ENCODE measurements around the gene TRAP1.

TRAP1 gene

DNA sequence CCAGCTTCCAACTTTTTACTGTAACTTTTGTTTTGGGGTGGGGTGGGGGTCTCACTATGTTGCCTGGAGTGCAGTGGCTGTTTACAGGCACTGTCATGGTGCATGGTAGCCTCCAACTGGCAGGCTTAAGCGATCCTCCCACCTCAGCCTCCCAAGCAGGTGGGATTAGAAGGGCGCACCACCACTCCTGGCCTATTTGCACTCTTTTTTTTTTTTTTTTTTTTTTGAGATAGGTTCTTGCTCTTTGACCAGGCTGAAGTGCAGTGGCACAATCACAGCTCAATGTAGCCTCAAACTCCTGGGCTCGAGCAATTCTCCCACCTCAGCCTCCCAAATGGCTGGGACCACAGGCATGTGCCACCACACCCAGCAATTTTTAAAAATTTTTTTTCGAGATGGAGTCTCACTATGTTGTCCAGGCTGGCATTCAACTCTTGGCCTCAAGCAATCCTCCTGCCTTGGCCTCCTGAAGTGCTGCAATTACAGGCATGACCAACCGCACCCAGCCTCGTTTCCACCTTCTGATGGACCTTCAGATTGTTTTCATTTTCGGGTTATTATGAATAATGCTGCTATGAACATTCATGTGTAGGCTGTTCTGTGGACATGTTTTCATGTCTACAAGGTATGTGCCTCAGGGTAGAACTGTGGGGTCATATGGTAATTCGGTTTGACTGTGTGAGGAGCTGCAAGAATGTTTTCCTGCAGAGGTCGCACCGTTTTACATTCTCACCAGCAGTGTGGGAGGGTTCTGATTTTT, 10.9 kb downstream of the TRAP1 start:
- no peak for DNase-seq

DNA sequence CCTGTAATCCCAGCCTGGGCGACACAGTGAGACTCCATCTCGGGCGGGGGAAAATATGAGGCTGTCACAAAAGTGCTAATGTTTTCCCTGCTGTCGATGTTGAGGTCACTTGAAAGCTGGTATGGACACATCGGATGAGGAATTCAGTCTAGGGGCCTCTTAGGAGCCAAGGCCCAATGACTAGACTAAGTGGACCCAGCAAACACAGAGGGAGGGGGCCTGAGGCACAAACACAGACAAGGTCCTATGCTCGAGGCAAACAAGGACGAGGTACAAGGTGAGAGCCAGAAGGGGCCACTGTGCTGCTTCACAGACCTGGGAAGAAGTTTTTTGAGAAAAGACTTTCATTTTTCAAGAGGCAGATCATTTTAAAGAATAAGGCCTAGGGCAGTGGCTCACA, 15.2 kb downstream of the TRAP1 start:
- no peak for DNase-seq

DNA sequence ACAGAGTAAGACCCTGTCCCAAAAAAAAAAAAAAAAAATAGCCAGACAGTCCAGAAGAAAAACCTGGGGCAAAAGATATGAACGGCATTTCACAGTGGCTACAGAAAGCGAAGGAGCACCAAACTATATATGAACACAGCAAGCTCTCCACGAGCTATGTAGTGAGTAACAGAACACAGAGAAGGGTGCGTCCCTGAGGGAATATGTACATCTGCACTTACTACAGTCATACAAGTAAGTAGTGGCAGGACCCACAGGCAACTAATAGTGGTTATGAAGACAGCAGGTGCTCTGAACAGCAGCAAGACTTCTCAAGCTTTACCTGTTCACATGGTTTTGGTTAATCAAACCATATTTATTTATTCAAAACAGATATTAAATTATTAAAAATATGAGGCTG, 15.8 kb downstream of the TRAP1 start:
- DNase-seq, result no peak

DNA sequence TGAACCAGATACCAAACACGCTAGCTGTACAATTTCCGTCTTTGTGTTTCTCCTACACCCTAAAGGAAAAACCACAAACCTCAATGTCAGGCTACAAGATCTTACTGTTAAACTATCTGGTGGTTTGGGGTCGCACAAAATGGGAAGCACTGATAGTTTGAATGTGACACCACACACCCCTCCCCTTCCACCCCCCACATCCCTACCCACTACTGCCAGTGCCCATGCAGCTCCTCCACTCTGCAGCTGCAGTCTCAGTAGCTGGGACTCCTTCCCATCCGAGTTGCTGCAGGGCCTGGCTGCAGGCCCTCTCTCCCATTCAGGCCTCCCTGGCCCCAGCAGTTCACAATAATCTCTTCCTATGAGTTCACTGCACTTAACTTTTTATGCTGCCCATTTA, 18.4 kb downstream of the TRAP1 start:
- DNase-seq, result no peak

DNA sequence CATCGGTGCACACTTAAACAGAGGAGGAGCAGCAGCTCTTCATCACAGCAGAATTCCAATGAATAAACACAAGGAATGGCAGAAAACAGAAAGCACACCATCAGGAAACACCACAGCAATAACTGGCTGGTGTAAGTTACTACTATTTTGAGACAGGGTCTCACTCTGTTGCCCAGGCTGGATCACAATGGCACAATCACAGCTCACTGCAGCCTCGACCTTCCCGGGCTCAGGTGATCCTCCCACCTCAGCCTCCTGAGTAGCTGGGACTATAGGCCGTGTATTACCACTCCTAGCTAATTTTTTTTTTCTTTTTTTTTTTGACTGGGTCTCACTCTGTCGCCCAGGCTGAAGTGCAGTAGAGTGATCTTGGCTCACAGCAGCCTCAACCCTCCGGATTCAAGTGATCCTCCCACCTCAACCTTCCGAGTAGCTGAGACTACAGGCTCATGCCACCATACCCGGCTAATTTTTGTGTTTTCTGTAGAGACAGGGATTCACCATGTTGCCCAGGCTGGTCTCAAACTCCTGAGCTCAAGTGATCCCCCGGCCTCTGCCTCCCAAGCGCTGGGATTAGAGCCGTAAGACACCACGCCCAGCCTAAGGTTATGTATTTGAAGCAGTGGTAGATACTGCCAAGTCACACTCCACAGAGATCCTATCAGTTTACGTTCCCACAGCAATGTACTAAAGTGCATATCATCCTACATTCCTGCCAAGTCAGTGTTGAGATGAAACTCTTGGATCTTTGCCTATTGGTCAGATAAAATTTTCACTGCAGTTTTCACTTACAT, 20.7 kb downstream of the TRAP1 start:
- DNase-seq, result no peak

DNA sequence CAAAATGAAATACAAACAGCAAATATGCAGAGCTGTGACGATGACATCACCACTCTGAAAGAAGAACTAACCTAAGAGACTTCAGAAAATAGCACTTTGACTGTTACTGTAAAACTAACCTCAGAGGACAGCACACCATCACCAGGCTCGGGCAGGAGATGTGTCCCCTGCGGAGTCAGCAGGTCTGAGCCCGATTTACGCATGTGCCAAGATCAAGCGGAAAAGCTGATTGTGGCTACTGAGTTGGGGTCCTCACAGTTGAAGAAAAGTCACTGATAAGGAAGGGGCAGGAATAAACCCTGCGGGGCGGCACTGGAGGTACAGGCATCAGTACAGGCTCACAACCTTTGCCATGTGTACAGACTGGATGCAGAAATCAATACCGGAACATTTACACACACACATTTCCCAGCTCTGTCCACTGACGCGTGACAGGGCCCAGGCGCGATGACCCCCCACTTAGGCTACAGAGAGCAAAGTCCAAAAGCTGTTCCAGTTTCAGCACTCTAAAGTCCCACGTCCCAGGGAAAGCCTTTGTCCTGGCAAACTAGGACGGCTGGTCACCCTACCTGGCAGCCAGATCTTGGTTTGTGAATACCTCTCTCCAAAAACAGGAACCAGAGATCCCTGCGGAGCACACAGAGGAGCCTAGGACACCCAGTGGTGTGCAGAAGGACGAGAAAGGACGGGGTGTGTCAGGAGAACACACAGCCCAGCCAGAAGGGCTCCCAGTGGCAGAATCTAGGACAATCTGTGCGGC, 21.5 kb downstream of the TRAP1 start:
- DNase-seq, result no peak

DNA sequence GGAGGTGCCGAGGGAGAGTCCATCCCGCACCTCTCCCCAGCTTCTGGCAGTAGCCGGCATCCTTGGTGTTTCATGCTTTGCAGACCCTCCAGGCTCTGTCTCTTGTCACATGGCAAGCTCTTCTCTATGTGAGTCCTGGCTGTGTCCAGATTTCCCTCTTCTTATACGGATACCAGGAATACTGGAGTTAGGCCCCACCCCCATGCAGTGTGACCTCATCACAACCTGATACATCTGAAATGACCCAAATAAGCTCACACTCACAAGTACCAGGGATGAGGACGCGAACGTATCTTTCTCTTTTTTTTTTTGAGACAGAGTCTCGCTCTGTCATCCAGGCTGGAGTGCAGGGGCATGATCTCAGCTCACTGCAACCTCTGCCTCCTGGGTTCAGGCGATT, 23.3 kb downstream of the TRAP1 start:
- no peak for DNase-seq

DNA sequence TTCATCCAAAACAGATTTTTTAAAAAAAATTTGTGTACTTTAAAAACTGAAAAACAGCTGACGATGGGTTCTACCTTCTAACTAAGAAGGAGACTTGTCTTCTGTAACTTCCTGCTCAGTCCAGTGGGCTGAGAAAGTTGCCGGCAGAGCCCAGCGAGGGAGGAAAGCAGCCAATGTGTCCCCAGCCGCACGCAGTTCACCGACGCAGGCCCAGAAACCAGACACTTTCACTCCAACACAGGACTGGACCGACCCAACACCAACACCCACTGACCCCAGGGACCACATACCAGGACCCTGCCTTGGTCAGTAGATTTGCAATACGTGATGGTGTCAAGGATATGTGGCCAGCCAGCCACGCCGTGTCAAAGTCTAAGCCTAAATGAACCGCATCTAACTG, 25.6 kb downstream of the TRAP1 start:
- DNase-seq, result no peak

DNA sequence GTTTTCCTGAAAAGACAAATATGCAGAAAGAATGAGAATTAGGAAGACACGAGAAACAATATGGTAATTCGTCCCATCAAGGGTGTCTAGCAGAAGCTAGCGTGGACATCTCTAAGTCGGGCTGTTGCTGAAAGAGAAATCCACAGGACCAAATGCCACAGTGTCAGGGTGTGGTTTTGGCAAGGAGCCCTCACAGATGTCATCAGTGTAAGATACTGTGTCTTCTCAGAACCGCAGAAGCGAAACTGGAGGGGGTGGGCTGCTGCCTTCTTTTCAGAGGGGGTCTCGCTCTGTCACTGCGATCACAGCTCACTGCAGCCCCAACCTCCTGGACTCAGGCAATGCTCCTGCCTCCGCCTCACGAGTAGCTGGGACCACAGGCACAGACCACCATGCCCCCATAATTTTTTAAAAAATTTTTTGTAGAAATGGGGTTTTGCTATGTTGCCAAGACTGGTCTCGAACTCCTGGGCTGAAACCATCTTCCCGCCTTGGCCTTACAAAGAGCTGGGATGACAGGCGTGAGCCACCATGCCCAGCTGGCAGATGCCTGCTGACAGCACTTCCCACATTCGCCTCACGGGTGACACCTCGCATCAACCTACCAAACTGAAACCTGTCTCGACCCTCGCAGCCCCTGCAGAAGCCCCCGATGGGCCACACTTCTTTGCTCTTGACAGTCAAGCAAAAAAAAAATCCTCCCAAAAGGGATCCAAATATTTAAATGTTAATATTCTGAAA, 26.2 kb downstream of the TRAP1 start:
- peak in 1 of 2 experiments; percentile 24 for DNase-seq

DNA sequence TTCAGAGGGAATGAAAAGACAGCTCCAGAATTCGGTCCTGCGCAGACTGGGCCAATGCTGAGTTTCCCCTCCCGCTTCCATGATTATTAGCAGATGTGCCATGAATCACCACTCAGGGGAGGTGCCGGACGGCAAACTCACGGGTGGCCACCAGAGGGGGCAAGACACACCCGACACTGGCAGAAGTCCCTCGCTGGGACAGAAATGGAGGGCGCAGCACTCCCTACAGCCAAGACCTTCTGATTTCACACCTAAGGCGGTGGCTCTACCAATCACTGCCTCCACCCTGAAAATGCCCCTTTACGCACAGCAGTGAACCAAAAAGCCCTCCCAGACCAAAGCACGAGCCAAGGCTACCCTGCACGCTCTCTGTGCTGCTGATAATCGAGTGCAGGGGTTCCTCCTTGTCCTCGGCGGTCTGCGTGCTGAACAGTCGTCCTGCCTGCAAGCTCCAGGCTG, 26.8 kb downstream of the TRAP1 start:
- peak; percentile 43 to 84 for DNase-seq

DNA sequence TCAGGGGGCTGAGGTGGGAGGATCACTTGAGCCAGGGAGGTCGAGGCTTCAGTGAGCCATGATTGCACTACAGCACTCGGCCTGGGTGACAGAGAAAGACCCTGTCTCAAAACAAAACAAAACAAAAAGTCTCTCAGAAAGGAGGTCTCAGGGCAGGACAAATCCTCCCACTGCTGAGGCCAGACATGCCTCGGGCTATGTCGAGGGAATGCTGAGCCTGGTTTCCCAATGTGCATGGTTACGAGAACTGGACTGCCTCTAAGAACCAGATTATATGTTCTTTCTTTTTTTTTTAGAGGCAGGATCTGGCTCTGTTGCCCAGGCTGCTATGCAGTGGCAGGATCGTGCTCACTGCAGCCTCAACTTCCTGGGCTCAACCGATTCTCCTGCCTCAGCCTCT, 27.6 kb downstream of the TRAP1 start:
- no peak for DNase-seq

DNA sequence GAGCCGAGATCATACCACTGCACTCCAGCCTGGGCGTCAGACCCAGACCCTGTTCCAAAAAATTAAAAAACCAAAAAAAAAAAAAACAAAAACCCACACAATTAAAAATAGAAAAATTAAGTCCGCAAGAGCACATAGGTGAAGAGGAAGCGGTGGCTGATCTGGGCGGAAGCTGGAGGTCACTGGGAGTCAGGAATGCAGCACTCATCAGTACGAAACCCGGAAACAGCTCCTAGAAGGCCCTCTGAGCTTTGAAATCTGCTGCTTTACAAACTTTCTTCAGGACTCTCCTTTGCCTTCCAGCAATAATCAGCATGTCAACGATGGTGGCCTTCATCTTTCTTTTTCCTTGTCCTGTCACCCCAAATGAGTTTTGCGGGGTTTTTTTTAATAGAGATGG, 29.5 kb downstream of the TRAP1 start:
- DNase-seq, result no peak

DNA sequence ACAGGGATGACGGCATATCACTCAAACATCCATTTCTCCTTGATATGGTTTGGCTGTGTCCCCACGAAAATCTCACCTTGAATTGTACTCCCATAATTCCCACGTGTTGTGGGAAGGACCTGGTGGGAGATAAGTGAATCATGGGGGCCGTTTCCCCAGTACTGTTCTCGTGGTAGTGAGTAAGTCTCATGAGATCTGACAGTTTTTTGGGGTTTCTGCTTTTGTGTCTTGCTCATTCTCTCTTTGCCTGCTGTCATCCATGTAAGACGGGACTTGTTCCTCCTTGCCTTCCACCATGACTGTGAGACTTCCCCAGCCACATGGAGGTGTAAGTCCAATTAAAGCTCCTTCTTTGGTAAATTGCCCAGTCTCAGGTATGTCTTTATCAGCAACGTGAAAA, 30.3 kb downstream of the TRAP1 start:
- no peak for DNase-seq

DNA sequence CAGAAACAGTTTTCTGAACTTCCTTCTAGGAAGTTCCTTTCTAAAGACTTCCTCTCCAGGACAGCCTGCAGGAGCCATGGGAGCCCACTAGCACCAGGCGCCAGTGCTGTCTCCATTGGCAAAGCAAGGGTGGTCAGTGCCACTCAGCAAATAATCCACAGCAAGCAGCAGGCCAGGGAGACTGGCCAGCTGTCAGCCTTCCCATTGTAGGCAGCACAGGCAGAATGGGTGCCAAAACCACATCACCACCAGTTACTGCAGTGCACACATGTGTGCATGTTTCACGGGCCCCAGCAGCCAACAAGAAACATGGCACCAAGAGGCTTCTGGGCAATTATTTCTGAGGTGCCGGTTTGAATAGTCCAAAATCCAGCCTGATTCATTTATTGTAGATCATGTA, 36.1 kb downstream of the TRAP1 start:
- no peak for DNase-seq

DNA sequence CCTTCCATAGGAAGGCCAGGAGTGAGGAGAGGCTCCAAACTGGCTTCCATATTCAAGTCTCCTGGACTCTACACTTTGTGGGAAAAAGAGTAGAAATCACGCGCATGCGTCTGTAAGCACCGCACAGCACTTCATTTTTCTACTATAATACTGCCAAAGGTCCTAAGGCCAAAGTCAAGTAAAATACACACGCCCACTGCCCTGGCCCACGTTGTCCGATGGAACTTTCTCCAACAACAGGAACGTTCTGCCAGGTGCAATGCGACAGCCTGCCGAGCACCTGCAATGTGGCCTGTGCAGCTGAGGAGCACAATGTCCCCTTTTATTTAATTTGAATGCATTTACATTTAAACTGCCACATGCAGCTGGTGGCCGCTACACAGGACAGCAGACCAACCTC, 39.3 kb downstream of the TRAP1 start:
- DNase-seq, result no peak

DNA sequence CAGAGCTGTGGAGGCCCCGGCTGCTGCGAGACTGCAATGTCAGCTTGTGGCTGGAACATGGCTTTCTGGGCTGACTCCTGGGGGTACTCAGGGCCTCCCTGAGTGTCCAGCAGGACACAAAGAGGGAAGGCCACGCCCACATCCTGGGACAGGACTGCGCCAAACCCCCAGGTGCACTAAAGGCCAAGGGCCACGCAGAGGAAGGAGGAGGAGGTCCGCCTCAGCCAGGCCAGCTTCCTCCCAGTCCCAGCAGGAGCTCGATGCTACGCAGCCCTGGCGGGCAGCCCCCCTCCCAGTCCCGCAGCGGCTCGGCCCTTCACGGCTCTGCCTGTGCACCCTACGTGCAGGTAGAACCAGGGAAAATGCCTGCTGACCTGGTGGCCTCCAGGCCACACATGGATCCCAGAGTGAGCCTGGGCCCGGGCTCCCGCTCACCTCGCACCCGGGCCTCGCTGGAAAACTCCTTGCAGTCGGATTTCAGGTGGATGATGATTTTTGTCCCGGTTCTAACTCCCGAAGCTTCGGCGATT, 41.7 kb downstream of the TRAP1 start:
- no peak for DNase-seq

DNA sequence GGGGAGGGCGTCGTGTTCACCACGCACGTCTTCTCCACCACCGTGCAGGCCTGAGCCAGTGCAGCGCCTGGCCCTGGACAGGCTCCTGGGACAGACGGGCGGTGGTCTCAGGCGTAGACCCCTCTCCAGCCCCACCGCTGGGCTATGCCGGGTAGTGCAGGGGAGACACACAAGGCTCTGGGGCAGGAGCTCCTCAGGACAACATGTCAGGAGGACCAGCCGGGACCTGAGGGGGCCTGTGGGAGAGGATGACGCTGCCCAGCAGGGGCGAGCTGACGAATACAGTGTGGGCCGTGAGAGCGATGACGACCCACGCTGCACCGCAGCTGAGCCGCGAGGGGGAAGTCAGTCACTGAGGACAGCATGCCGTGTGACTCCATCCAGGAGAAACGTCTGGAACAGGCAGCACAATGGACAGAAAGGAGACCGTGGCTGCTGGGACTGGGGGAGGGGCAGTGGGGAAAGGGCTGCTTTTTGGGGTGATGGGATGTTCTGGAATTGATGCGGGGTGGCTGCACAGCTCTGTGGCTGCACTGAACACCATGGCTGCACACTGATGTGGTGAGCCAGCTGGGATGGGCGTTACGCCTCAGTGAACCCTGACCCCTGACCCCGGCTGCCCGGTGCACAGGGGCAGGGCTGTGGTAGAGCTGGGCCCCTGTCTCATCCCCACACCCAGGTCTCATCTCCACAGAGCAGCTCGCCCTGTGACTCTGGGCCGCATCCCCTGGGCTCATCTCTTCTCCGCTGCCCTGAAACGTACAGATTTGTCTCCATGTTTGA, 42.6 kb downstream of the TRAP1 start:
- no peak for DNase-seq

DNA sequence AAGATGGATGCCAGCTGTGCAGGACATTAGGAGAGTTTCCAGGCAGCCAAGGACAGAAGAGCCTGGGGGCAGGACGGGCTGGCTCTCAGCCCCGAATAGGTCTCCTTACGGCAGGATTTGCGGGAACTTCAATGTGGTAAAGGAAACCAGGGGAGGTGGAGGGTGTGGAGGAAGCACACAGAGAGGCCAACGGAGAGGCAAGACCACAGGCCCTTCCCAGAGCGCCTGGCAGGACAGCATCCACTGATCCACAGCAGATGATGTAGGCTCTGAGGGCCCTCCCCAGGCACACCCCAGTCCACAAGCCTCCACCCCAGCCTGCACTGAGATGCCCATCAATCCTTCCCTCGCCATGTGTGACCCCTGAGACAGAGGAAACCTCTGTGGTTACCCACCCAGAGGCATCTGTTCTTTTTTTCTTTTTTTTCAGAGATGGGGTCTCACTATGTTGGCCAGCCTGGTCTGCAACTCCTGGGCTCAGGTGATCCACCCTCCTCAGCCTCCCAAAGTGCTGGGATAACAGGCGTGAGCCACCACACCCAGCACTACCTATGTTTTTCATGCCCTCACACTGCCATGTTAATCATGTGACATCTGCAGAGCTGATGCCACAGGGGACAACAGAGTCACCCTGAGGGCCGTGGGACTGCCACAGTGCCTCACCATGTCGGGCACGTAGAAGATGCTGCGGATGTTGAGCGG, 43.5 kb downstream of the TRAP1 start:
- no peak for DNase-seq

DNA sequence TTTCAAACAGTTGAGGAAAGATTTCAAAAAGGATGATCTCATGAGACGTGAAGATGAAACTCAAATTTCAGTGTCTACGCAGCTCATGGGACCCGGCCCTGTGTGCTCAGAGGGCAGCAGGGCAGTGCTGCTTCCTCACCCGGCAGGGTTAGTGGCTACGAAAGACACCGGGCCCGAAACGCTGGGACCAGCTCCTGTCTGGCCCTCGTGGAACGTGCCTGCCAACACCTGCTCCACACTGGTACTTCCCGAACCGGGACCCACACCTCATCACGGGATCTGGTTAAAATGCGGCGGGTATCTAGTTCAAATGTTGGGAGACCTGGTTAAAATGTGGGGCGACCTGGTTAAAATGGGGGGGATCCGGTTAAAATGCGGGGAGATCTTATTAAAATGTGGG, 44.1 kb downstream of the TRAP1 start:
- DNase-seq, result no peak

DNA sequence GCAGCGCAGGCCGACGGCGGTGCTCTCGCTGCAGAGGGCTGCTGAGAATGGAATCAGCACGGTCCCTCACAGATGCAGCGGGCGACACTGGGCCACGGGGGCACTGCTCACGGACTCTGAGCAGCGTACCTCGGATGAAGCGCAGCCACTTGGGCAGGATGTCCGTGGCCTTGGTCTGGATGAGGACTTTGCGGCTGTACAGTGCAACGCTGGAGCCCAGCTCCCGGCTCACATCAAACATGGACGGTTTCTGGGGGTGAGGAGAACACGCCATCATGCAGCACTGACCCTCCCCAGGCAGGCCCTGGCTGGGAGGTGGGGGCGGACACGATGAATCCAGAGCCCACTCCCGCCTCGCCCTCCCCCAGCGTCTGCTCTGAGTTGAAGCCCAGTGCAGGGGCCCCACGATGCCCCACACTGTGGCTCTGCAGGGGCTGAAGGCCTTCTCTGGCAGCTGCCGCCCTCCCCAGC, 44.7 kb downstream of the TRAP1 start:
- DNase-seq, result no peak

DNA sequence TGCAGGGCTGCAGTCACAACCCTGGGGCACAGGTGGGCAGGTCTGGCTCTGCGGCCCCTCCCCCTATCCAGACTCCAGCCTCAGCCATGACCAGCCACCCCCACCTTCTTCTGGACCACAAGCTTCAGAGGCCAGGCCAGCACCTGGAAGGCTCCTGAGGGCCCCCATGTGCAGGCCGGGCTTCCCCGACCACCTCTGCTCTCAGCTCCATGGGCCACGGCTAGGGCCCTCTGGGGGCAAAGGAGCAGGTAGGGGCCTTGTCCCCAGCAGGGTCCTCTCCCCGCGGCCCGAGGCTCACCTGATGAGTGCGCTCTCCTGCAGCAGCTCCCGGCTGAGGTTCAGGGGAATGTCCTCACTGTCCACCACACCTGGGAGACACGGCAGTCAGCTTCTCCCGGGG, 45.9 kb downstream of the TRAP1 start:
- DNase-seq, result no peak

Measured in NCI-H524 (cell line).